ENCODE results near the gene CCDC57.

CCDC57 gene

DNA sequence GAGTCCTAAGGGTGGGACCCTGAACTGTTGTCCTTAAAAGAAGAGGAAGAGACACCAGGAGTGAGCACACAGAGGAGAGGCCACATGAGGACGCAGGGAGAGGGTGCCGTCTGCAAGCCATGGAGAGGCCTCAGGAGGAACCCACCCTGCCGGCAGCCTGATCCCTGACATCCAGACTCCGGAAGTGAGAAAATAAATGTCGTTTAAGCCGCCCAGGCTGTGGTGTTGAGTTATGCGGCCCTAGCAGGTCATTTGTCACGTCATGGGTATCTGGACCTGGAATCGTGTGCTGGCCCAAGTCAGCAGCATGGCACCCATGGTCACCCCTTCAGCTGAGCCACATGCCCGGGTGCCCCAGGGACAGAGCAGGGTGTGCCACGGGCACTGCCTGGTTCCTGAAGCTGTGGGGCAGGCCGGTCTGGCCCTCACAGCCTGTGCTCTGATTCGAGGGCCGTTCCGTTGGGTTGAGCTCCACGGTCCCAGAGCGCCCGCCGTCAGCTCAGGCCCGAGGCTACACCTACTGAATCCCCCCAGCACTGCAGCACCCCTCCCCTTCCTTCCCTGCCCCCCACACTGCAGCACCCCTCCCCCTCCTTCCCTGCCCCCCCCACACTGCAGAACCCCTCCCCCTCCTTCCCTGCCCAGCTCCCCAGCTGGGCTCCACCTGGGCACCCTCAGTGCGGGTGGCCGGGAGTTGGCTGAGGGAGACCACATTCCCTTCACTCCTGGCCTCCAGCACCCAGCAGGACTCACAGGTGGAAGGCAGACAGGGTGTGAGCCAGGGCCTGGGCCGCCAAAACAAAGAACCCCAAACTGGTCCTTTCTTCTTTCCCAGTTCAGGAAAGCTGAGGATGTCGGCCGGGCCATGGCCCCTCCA lies 2.7 kb upstream of the CCDC57 start:
- TF ChIP-seq, protein P1, sequence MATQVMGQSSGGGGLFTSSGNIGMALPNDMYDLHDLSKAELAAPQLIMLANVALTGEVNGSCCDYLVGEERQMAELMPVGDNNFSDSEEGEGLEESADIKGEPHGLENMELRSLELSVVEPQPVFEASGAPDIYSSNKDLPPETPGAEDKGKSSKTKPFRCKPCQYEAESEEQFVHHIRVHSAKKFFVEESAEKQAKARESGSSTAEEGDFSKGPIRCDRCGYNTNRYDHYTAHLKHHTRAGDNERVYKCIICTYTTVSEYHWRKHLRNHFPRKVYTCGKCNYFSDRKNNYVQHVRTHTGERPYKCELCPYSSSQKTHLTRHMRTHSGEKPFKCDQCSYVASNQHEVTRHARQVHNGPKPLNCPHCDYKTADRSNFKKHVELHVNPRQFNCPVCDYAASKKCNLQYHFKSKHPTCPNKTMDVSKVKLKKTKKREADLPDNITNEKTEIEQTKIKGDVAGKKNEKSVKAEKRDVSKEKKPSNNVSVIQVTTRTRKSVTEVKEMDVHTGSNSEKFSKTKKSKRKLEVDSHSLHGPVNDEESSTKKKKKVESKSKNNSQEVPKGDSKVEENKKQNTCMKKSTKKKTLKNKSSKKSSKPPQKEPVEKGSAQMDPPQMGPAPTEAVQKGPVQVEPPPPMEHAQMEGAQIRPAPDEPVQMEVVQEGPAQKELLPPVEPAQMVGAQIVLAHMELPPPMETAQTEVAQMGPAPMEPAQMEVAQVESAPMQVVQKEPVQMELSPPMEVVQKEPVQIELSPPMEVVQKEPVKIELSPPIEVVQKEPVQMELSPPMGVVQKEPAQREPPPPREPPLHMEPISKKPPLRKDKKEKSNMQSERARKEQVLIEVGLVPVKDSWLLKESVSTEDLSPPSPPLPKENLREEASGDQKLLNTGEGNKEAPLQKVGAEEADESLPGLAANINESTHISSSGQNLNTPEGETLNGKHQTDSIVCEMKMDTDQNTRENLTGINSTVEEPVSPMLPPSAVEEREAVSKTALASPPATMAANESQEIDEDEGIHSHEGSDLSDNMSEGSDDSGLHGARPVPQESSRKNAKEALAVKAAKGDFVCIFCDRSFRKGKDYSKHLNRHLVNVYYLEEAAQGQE (IDR thresholded peaks at IDR 0.05; ENCODE audit: insufficient read depth in 1 of 2, low read depth in 2 of 2, low read length in 2 of 2) = no peak
- no peak for TF ChIP-seq SIN3A (IDR thresholded peaks at IDR 0.05; ENCODE audit: borderline replicate concordance, insufficient read depth, low read length)
- TF ChIP-seq TAF1 (IDR thresholded peaks at IDR 0.05; ENCODE audit: borderline replicate concordance, insufficient read depth, low read length) = no peak
- TF ChIP-seq POLR2AphosphoS5 (IDR thresholded peaks at IDR 0.05; ENCODE audit: low read depth, low read length) = no peak
- TF ChIP-seq FOXP2 (optimal IDR thresholded peaks at IDR 0.05; ENCODE audit: borderline replicate concordance, extremely low read depth, extremely low read length, insufficient read depth) = no peak

DNA sequence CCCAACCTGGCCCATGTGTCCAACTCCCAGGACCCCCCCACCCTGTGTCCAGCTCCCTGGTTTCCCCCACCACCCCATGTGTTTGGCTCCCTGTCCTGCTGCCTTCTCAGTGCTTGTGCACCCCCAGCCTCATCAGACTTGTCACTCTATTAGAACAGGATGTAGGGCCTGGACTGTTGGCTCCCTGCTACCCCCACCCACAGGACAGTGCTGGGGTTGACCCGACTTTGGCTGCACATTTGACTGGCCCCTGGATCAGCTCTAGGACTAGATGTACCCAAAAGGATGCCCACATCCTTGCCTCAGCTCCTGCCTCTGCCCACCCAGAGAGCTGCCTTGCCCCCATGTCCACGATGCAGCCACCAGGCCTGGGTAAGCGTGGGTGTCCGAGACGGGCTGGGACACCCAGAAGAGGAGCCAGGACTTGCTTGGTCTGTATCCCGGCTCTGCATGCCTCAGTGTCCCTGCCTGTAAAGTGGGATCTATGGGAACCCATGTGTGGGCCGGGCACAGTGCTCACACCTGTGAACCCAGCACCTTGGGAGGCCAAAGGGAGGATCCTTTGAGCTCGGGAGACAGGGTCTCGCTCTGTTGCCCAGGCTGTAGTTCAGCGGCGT lies 1.5 kb upstream of the CCDC57 start:
- no peak for TF ChIP-seq FOXP2 (optimal IDR thresholded peaks at IDR 0.05; ENCODE audit: borderline replicate concordance, extremely low read depth, extremely low read length, insufficient read depth)
- no peak for TF ChIP-seq TAF1 (IDR thresholded peaks at IDR 0.05; ENCODE audit: borderline replicate concordance, insufficient read depth, low read length)
- TF ChIP-seq SIN3A (IDR thresholded peaks at IDR 0.05; ENCODE audit: borderline replicate concordance, insufficient read depth, low read length) = no peak

DNA sequence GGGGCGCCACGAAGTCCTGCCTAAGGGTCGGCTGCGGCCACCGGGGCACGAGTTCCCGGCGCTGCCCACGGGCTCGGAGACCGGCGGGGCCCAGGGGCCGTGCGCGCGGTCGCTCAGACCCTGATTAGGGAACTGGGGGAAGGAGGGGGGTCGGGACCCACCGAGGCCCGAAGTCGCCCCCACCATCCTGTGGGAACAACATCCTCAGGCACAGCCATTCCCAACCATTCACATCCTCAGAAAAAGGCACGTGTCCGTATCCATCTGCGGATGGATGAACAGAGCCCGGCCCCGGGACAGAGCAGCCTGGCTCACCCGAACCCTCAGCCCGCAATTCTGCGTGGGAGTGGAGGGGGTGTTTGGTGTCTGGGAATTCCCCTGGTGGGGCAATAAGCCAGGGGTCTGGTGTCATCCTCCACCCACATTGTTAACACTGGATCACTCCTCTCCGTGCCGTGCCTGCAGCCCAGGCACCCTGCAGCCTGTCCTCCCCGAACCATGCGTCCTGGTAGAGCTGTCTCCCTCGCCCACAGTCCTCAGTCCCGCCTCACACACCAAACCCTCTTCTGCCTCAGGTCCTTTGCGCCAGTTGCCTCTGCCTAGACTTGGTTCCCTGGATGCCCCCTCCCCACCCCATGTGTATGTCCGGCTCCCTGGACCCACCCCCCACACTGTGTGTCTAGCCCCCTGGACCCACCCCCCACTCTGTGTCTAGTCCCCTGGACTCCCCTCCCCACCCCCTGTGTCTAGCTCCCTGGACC lies 789 bp upstream of the CCDC57 start:
- TF ChIP-seq SIN3A (IDR thresholded peaks at IDR 0.05; ENCODE audit: borderline replicate concordance, insufficient read depth, low read length) = no peak
- TF ChIP-seq, protein P1 (IDR thresholded peaks at IDR 0.05; ENCODE audit: insufficient read depth in 1 of 2, low read depth in 2 of 2, low read length in 2 of 2) = no peak
- TF ChIP-seq POLR2AphosphoS5 (IDR thresholded peaks at IDR 0.05; ENCODE audit: low read depth, low read length) = no peak; the same call in 1 of the 2 replicates
- no peak for TF ChIP-seq TAF1 (IDR thresholded peaks at IDR 0.05; ENCODE audit: borderline replicate concordance, insufficient read depth, low read length)
- no peak for TF ChIP-seq FOXP2 (optimal IDR thresholded peaks at IDR 0.05; ENCODE audit: borderline replicate concordance, extremely low read depth, extremely low read length, insufficient read depth)

DNA sequence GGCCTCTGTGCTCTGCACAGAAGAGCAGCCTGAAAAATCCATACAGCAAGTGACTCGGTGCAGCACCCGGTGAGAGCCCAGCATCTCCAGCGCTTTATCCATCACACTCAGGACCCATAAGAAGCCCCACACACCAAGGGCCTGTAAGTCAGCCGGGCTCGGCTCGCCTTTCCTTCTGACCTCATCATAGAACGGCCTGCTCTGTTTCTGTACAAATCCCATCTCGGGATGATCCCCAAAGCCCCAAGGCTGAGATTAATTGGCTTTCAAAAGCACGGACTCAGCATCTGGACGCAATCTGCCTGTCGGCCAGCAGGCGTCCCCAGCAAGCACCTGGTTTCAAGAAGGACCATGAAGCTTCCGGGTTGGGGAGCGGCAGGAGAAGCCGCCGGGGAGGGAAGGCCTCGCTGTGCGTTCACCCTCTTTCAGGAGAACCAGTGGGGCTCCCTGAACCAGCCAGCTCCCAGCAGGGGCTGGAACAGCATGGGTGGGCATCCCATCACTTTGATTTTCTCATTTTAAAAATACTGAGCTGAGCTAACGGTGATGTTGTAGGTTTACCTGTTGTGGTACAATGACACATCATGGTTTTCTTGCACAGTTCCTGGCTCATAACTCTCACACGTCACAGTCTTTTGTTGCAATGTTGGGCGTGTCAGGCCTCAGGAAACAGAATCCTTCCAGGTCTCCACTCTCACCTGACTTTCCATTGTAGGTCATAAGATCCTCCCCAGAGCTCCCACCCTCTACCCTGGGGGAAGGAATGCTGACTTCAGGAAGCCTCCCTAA lies 6.7 kb downstream of the CCDC57 start:
- no peak for TF ChIP-seq TAF1 (IDR thresholded peaks at IDR 0.05; ENCODE audit: borderline replicate concordance, insufficient read depth, low read length)
- TF ChIP-seq POLR2AphosphoS5 (IDR thresholded peaks at IDR 0.05; ENCODE audit: low read depth, low read length) = peak; percentile 58; the same call in 1 of the 2 replicates
- TF ChIP-seq FOXP2 (optimal IDR thresholded peaks at IDR 0.05; ENCODE audit: borderline replicate concordance, extremely low read depth, extremely low read length, insufficient read depth) = peak; percentile 14

DNA sequence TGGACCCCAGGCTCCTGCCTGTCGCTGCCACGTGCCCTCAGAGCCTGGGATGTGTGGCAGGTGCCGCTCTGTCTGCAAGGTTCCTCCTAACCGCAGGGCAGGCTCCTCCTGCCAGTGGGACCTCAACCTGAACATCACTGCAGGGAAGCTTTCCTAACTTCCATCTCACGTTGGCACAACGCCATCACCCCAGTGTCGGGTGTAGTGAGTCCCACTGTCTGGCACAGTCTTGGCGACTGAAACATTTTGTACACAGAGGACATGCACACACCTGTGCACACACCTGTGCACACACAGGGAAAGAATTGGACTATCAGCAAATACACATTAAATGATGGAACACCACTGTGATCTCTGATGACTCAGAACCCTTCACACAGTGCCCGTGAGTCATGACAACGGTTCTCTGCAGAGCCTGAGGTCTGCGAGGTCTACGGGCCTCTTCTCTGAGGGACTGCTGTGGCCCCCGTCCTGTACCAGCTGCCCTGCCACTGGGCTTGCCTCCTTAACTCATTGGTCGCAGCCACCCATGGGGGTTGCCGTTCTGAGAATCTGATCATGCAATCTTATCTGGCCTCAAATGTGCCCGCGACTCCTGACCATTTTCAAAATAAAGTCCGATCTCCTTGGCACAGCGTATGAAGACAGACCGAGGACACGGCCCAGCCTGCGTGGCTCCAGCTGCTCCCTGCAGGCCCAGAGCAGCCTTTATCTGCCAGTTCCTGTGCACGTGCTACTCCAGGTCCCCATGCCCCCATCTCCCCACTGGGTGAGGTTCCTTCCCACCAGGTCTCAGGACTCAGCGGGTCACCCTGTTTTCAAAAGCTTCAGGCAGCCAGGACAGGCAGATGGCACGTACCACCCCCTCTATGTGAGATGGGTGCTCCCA lies 7.6 kb downstream of the CCDC57 start:
- no peak for TF ChIP-seq SIN3A (IDR thresholded peaks at IDR 0.05; ENCODE audit: borderline replicate concordance, insufficient read depth, low read length)
- TF ChIP-seq FOXP2 (optimal IDR thresholded peaks at IDR 0.05; ENCODE audit: borderline replicate concordance, extremely low read depth, extremely low read length, insufficient read depth) = peak; percentile 11
- TF ChIP-seq TAF1 (IDR thresholded peaks at IDR 0.05; ENCODE audit: borderline replicate concordance, insufficient read depth, low read length) = no peak
- TF ChIP-seq POLR2AphosphoS5 (IDR thresholded peaks at IDR 0.05; ENCODE audit: low read depth, low read length) = no peak
- TF ChIP-seq, protein P1 (IDR thresholded peaks at IDR 0.05; ENCODE audit: insufficient read depth in 1 of 2, low read depth in 2 of 2, low read length in 2 of 2) = no peak

Data from PFSK-1 (cell line).